CD14-positive monocyte (primary cell): ENCODE results near the gene GRIK3. TPM values are rescaled to one million over a fixed set of nuclear protein-coding genes. Genes with fewer than 3 reads are reported as not detected.

Experiments
- DNase-seq, 3 donors: peaks; one replicate each; pipeline ENCODE4 v3.0.0-alpha.2; 2011 to 2022
- H2AFZ ChIP-seq: 2 replicates; pipeline ENCODE4 v1.6.0; 2012; ENCODE audit warnings: mild to moderate bottlenecking, low read depth, low read length, inconsistent platforms; ENCODE audit not compliant: insufficient read depth, poor library complexity, severe bottlenecking
- H3K27ac ChIP-seq, 2 donors: 1 replicate in 1 of 2; 2 replicates in 1 of 2; pipeline ENCODE4 v1.5.1; 2012 to 2013; ENCODE audit warnings: low read length in 2 of 2, control low read depth in 1 of 2, inconsistent platforms in 1 of 2, low read depth in 1 of 2, mild to moderate bottlenecking in 1 of 2
- H3K27me3 ChIP-seq, 2 donors: one replicate each; pipeline versions ENCODE4 v1.6.0 to v1.6.1; 2011 to 2013; ENCODE audit warnings: low read length in 2 of 2; ENCODE audit not compliant: control insufficient read depth in 2 of 2, insufficient read depth in 2 of 2
- H3K36me3 ChIP-seq, 2 donors: replicated peaks in 1 of 2; 1 replicate in 1 of 2; 2 replicates in 1 of 2; pipeline versions ENCODE4 v1.5.1 to v1.6.1; 2012 to 2013; ENCODE audit warnings: low read length in 2 of 2, control low read depth in 1 of 2, inconsistent platforms in 1 of 2, mild to moderate bottlenecking in 1 of 2; ENCODE audit not compliant: insufficient read depth in 2 of 2, control insufficient read depth in 1 of 2
- H3K4me1 ChIP-seq, 2 donors: 1 replicate in 1 of 2; 2 replicates in 1 of 2; pipeline versions ENCODE4 v1.5.1 to v1.6.1; 2012 to 2013; ENCODE audit warnings: low read length in 2 of 2, control low read depth in 1 of 2, inconsistent platforms in 1 of 2, mild to moderate bottlenecking in 1 of 2, moderate library complexity in 1 of 2; ENCODE audit not compliant: insufficient read depth in 2 of 2, control insufficient read depth in 1 of 2
- H3K4me2 ChIP-seq: replicated peaks from 2 replicates; pipeline ENCODE3; 2012; ENCODE audit warnings: low read length, moderate library complexity, mild to moderate bottlenecking; ENCODE audit not compliant: poor library complexity, severe bottlenecking; ENCODE audit errors: extremely low read depth
- H3K4me3 ChIP-seq, 3 experiments: fragments of 200-600 bp in 1 of 3; sonication (generic) in 1 of 3; replicated peaks in 1 of 3; 1 replicate in 2 of 3; 2 replicates in 1 of 3; pipeline ENCODE4 v1.5.1; 2011 to 2013; ENCODE audit warnings: low read length in 3 of 3, mild to moderate bottlenecking in 3 of 3, control low read depth in 2 of 3, low read depth in 2 of 3, inconsistent platforms in 1 of 3, moderate library complexity in 1 of 3
- H3K79me2 ChIP-seq: 2 replicates; pipeline ENCODE4 v1.6.0; 2012; ENCODE audit warnings: mild to moderate bottlenecking, control low read depth, inconsistent platforms, low read length, moderate library complexity; ENCODE audit not compliant: insufficient read depth
- H3K9ac ChIP-seq: 2 replicates; pipeline ENCODE4 v1.6.0; 2017; ENCODE audit warnings: low read length, mild to moderate bottlenecking; ENCODE audit not compliant: insufficient read depth, poor library complexity, severe bottlenecking
- H3K9me3 ChIP-seq, 2 donors: replicated peaks in 1 of 2; 1 replicate in 1 of 2; 2 replicates in 1 of 2; pipeline versions ENCODE4 v1.5.1 to v1.6.1; 2012 to 2013; ENCODE audit warnings: low read length in 2 of 2, control low read depth in 1 of 2; ENCODE audit not compliant: control insufficient read depth in 1 of 2, insufficient read depth in 1 of 2
- H4K20me1 ChIP-seq: 2 replicates; pipeline ENCODE4 v1.6.0; 2012; ENCODE audit warnings: mild to moderate bottlenecking, low read length, control low read depth, moderate library complexity; ENCODE audit not compliant: insufficient read depth
- H3K27ac Mint-ChIP-seq, 7 donors: one replicate each; pipeline ENCODE4 v1.8.0; 2020; ENCODE audit warnings: mild to moderate bottlenecking in 7 of 7, mixed read lengths in 7 of 7, moderate library complexity in 6 of 7, inconsistent platforms in 2 of 7
- H3K27me3 Mint-ChIP-seq, 3 donors: one replicate each; pipeline ENCODE4 v1.8.0; 2021 to 2022; ENCODE audit warnings: low read depth in 3 of 3, mild to moderate bottlenecking in 3 of 3, mixed read lengths in 3 of 3, moderate library complexity in 3 of 3, inconsistent platforms in 1 of 3
- H3K36me3 Mint-ChIP-seq, 2 donors: one replicate each; pipeline ENCODE4 v1.8.0; 2020; ENCODE audit warnings: mixed read lengths in 2 of 2, inconsistent platforms in 1 of 2, mild to moderate bottlenecking in 1 of 2
- H3K4me1 Mint-ChIP-seq: one replicate; pipeline ENCODE4 v1.8.0; 2020; ENCODE audit warnings: mild to moderate bottlenecking, mixed read lengths
- H3K4me3 Mint-ChIP-seq, 2 donors: one replicate each; pipeline ENCODE4 v1.8.0; 2020; ENCODE audit warnings: mild to moderate bottlenecking in 2 of 2, mixed read lengths in 2 of 2, moderate library complexity in 1 of 2
- H3K9me3 Mint-ChIP-seq, 7 donors: one replicate each; pipeline ENCODE4 v1.8.0; 2020 to 2022; ENCODE audit warnings: mixed read lengths in 7 of 7, mild to moderate bottlenecking in 6 of 7, moderate library complexity in 6 of 7, inconsistent platforms in 2 of 7
- CTCF ChIP-seq: fragments of 200-600 bp; IDR thresholded peaks from one replicate; pipeline ENCODE4 v1.8.0; 2022; ENCODE audit warnings: antibody characterized with exemption, mild to moderate bottlenecking
- WGBS: methylation state at CpG from one replicate; pipeline ENCODE4 v1.1.5; 2013; ENCODE audit warnings: missing lambda C conversion rate; ENCODE audit not compliant: insufficient coverage; 5-methylcytosine and 5-hydroxymethylcytosine counted together
- intact Hi-C, 2 donors: fragments of 100-400 bp; cut with micrococcal nuclease; formaldehyde crosslinking; loops; one replicate each; pipeline versions ENCODE4 v1.15.0 to v1.15.1; 2023
- polyA plus RNA-seq, 3 donors: library from polyadenylated mRNA; depleted of rRNA in 1 of 3; unstranded in 2 of 3; stranded (reverse) in 1 of 3; fragments of 300-500 nt in 2 of 3; fragments of >200 nt in 1 of 3; fragmentation: Illumina TruSeq in 2 of 3; gene quantifications; 1 replicate in 2 of 3; 2 replicates in 1 of 3; pipeline ENCODE4 v1.2.3, GENCODE V29; 2012 to 2021

The GRIK3 gene
- polyA plus RNA-seq, 3 donors, result not detected

- Histone ChIP-seq H3K4me1 (no peaks in the 10 kb centered on the region), H3K27ac (no peak overlapping the region), H3K9ac (no peak overlapping the region), H4K20me1 (no peaks in the 10 kb centered on the region), H3K4me2 (no peak overlapping the region), H2AFZ (no peak overlapping the region), H3K79me2 (no peaks in the 10 kb centered on the region), H3K9me3 (no peaks in the 10 kb centered on the region), H3K4me3 (no peak overlapping the region), H3K27me3 (no peaks in the 10 kb centered on the region), H3K36me3 (no peaks in the 10 kb centered on the region)
- TF ChIP-seq CTCF, result no peak
- WGBS, result 71% methylated on average over 5 of the region's 5 CpGs
- Mint-ChIP-seq H3K4me3 (no peak overlapping the region), H3K36me3 (no peaks in the 10 kb centered on the region), H3K9me3 (no peaks in the 10 kb centered on the region), H3K4me1 (no peaks in the 10 kb centered on the region), H3K27ac (no peak overlapping the region), H3K27me3 (peaks cover 3 to 9% (median 3%) of the 10 kb centered on the region in 3 donors)
- intact Hi-C loops, result no loop called here
- no peak for DNase-seq
Observed at GRCh38 chr1:36951761-36952160, 82.6 kb downstream of the GRIK3 start.

GRCh38 chr1:36951292-36951750, 83.0 kb downstream of the GRIK3 start:
- Mint-ChIP-seq H3K27ac (no peak overlapping the region), H3K4me1 (no peaks in the 10 kb centered on the region), H3K4me3 (no peak overlapping the region), H3K36me3 (no peaks in the 10 kb centered on the region), H3K27me3 (peaks cover 3 to 9% (median 5%) of the 10 kb centered on the region in 3 donors), H3K9me3 (no peaks in the 10 kb centered on the region)
- Histone ChIP-seq H3K36me3 (no peaks in the 10 kb centered on the region), H3K9me3 (no peaks in the 10 kb centered on the region), H3K79me2 (no peaks in the 10 kb centered on the region), H3K27me3 (no peaks in the 10 kb centered on the region), H3K9ac (no peak overlapping the region), H4K20me1 (no peaks in the 10 kb centered on the region), H3K4me1 (no peaks in the 10 kb centered on the region), H3K27ac (no peak overlapping the region), H3K4me3 (no peak overlapping the region), H2AFZ (no peak overlapping the region), H3K4me2 (no peak overlapping the region)
- TF ChIP-seq CTCF, result no peak
- WGBS, result 67% methylated on average over 5 of the region's 7 CpGs
- no peak for DNase-seq
- intact Hi-C loops, result no loop called here
